ENCODE results near the gene C2CD4B. TPM values are rescaled to one million over a fixed set of nuclear protein-coding genes. Genes with fewer than 3 reads are reported as not detected.
A peak's percentile ranks its signal among the peaks of the same experiment; 100 is the strongest.

C2CD4B gene
- total RNA-seq, 1 donor from 2014 or later, result not detected

DNA sequence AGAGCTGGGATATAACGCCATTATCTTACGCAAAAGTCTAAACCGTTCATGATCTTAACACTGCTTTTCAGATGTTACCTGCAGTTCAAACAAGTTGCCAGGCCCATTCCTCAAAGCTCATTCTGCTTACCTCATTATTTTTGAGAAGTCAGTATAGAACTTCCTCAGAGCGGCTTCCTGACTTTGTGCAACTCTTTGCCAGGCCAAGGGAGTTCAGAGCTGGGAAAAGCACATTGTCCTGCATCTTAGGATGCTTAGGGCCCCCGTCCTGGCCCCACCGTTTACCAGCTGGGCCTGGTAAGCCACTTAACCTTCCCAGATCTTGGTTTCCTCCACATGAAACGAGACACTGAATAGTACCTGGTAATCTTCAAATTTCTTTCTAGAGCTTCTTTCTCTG is 6.8 kb upstream of the C2CD4B start:
- CTCF ChIA-PET, result no interaction called here
- H3K4me1 Mint-ChIP-seq, result no peaks in the 10 kb centered on the region
- intact Hi-C loops (cut with micrococcal nuclease), result no loop called here
- no peak for DNase-seq
- POLR2A ChIA-PET, result no interaction called here
- TF ChIP-seq, protein P1, sequence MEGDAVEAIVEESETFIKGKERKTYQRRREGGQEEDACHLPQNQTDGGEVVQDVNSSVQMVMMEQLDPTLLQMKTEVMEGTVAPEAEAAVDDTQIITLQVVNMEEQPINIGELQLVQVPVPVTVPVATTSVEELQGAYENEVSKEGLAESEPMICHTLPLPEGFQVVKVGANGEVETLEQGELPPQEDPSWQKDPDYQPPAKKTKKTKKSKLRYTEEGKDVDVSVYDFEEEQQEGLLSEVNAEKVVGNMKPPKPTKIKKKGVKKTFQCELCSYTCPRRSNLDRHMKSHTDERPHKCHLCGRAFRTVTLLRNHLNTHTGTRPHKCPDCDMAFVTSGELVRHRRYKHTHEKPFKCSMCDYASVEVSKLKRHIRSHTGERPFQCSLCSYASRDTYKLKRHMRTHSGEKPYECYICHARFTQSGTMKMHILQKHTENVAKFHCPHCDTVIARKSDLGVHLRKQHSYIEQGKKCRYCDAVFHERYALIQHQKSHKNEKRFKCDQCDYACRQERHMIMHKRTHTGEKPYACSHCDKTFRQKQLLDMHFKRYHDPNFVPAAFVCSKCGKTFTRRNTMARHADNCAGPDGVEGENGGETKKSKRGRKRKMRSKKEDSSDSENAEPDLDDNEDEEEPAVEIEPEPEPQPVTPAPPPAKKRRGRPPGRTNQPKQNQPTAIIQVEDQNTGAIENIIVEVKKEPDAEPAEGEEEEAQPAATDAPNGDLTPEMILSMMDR (IDR thresholded peaks at IDR 0.05), result no peak
- peaks cover 9% of the 10 kb centered on the region for H3K27me3 Mint-ChIP-seq
- no peak overlapping the region for H3K27ac Mint-ChIP-seq
- no peak for ATAC-seq (ENCODE audit: low read depth)
- no peak overlapping the region for H3K4me3 Mint-ChIP-seq
- no peaks in the 10 kb centered on the region for H3K36me3 Mint-ChIP-seq (ENCODE audit: low read depth)
- no peaks in the 10 kb centered on the region for H3K9me3 Mint-ChIP-seq

DNA sequence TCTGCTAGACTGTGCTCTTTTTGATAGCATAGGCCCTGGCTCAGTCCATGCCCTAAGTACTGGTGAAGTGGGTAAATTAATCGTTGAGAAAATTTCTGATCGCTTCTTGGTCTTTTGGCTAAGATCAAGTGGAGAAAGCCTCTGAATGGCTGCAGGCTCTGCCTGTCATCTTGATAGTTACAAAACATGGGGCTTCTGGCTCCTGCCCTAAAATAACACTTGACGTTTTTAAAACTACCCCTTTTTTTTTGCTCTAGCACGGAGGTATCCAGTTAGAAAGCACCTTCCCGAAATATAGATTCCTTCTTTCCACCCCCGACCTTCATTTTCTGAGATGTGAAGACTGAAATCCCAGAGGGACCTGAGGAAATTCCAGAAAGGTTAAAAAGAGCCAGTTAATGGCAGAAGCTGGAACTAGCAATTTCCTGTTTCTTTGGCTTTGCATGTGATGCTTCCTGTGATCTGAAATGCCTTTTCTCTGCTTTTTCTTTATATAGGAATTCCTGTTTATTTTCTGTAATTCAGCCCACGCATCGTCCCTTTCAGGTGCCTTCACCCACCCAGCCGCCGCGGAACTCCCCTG is 799 bp upstream of the C2CD4B start:
- Mint-ChIP-seq H3K9me3 (no peaks in the 10 kb centered on the region), H3K4me1 (peaks cover 15% of the 10 kb centered on the region), H3K27me3 (peaks cover 40% of the 10 kb centered on the region), H3K4me3 (no peak overlapping the region), H3K36me3 (ENCODE audit: low read depth) (no peaks in the 10 kb centered on the region), H3K27ac (no peak overlapping the region)
- ChIA-PET POLR2A (no interaction called here), CTCF (no interaction called here)
- ATAC-seq (ENCODE audit: low read depth), result no peak
- intact Hi-C loops (cut with micrococcal nuclease), result no loop called here
- no peak for DNase-seq
- TF ChIP-seq, protein P1 (IDR thresholded peaks at IDR 0.05), result no peak

DNA sequence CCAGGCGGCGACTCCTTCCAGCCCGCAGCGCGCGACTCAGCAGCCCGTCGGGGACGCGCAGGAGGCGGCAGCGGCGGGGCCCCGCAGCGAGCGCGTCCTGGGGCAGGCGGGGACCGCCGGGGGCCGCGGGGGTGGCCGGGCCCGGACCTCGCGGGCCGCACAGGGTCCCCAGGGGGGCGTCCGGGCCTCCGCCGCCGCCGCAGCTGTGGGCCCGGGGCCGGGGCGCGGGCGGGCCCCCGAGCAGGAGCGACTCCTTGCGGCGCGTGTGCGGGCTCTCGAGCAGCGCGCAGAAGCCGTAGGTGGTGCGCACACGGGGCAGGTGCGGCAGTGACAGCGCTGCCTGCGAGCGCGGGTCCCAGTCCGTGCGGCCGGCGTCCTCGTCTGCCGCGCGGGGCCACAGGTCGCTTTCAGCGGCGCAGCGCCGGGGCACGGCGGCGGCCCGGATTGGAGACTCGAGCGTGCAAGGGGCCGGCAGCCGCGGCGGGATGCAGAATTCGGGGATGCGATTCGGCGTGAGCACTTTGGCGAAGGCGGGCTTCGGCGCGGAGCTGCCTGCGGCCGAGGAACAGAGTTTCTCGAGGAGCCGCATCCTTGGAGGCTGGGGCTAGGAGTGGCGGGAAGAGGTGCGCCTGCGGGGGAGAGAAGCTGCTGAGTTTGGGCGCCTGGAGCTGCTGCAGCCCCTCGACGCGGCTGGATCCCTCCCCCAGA is 535 bp downstream of the C2CD4B start:
- Mint-ChIP-seq H3K36me3 (ENCODE audit: low read depth) (no peaks in the 10 kb centered on the region), H3K4me1 (peaks cover 15% of the 10 kb centered on the region), H3K9me3 (peaks cover 4% of the 10 kb centered on the region), H3K27me3 (peaks cover 52% of the 10 kb centered on the region), H3K27ac (no peak overlapping the region), H3K4me3 (peak overlapping the region; percentile 42)
- CTCF ChIA-PET, result no interaction called here
- ATAC-seq (ENCODE audit: low read depth), result no peak
- no peak for DNase-seq
- POLR2A ChIA-PET, result no interaction called here
- TF ChIP-seq, protein P1 (IDR thresholded peaks at IDR 0.05), result no peak
- intact Hi-C loops (cut with micrococcal nuclease), result no loop called here

DNA sequence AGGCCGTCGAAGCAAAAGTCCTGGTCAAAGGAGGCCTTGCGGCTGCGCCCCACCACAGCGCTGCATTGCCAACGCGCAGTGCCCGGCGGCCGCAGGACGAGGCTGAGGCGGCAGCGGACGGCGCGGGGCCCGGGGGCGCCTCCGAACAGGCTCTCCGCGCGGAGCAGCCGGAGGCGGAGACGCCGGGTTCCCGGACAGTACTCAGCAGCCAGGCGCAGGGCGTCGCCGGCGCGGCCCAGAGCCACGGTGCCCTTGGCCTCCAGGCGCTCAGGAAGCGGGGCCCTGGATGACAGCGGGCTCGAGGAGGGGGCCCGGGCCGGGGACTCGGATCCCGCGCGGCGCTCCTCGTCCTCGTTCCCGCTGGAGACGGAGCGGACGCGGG is 1.1 kb downstream of the C2CD4B start:
- Mint-ChIP-seq H3K27ac (no peak overlapping the region), H3K9me3 (peaks cover 6% of the 10 kb centered on the region), H3K4me3 (no peak overlapping the region), H3K4me1 (peaks cover 15% of the 10 kb centered on the region), H3K27me3 (peaks cover 57% of the 10 kb centered on the region), H3K36me3 (ENCODE audit: low read depth) (no peaks in the 10 kb centered on the region)
- intact Hi-C loops (cut with micrococcal nuclease), result no loop called here
- DNase-seq (no peak), ATAC-seq (ENCODE audit: low read depth) (no peak)
- TF ChIP-seq, protein P1 (IDR thresholded peaks at IDR 0.05), result no peak
- CTCF ChIA-PET, result no interaction called here
- POLR2A ChIA-PET, result no interaction called here

DNA sequence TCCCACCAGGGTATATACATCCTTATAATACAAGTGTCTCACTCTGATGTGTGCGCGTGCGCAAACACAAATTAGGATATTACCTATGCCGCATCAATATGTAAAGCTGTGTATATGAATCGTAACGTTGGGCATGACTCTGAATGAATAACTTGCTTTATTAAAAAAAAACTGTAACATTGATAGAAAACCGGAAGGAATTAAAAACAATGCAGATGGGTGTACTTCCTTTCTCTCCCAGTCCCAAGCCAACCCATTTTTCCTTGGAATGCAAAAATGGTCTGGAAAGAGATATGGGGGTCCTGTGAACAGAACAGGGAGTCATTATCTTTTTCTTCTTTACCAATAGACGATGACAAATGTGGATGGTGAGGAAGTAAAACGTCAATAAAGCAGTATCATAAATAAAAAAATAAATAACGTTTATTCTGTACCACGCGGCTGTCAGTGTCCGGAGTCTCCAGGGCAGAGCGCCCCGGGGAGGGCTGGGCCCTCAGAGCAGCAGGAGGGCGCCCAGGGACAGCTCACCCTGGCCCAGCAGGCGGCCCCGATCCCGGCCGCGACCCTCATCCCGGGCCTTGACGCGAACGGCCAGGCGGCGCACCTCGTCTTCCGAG is 1.6 kb downstream of the C2CD4B start:
- TF ChIP-seq, protein P1 (IDR thresholded peaks at IDR 0.05), result no peak

More for the DNA sequence above, 1.6 kb downstream of the C2CD4B start:
- ATAC-seq (ENCODE audit: low read depth), result no peak
- Mint-ChIP-seq H3K4me3 (no peak overlapping the region), H3K4me1 (peaks cover 15% of the 10 kb centered on the region), H3K9me3 (peaks cover 9% of the 10 kb centered on the region), H3K27me3 (peaks cover 62% of the 10 kb centered on the region), H3K27ac (no peak overlapping the region), H3K36me3 (ENCODE audit: low read depth) (no peaks in the 10 kb centered on the region)
- DNase-seq, result no peak
- CTCF ChIA-PET, result no interaction called here
- intact Hi-C loops (cut with micrococcal nuclease), result no loop called here
- POLR2A ChIA-PET, result no interaction called here

Measured in activated B cell treated with CpG ODN at 0.5 μM for 24 hours (primary cell).